Testis (tissue), 2 donors: Measurements from ENCODE around the gene NSMF.

ENCODE experiments used
- CTCF ChIP-seq, 3 experiments: fragments of 450-650 bp in 2 of 3; fragments of 200-600 bp in 1 of 3; sonication (generic) in 1 of 3; IDR thresholded peaks; one replicate each; pipeline ENCODE4 v1.5.1; 2016 to 2019; ENCODE audit warnings: antibody characterized with exemption in 3 of 3, mild to moderate bottlenecking in 2 of 3, moderate library complexity in 1 of 3
- POLR2A ChIP-seq: fragments of 450-650 bp; IDR thresholded peaks from one replicate; pipeline ENCODE4 v1.6.1; 2017; ENCODE audit warnings: antibody characterized with exemption, mild to moderate bottlenecking, moderate library complexity

GRCh38 chr9:137500666-137501397 is 41.7 kb upstream of the NSMF start:
- no peak for TF ChIP-seq CTCF (IDR thresholded peaks at IDR 0.05)
- TF ChIP-seq POLR2A: no peak
